Muscle layer of duodenum (tissue), 2 donors: ENCODE measurements around the gene HDAC4.

ENCODE experiments used
- H3K27ac ChIP-seq: one replicate; pipeline ENCODE4 v1.7.0; 2013; ENCODE audit warnings: mild to moderate bottlenecking, low read length
- H3K27me3 ChIP-seq: one replicate; pipeline ENCODE4 v1.7.0; 2013; ENCODE audit warnings: low read depth, mild to moderate bottlenecking, control low read depth, low read length
- H3K36me3 ChIP-seq, 2 donors: one replicate each; pipeline ENCODE4 v1.7.0; 2013; ENCODE audit warnings: low read length in 2 of 2, control low read depth in 1 of 2, mild to moderate bottlenecking in 1 of 2; ENCODE audit not compliant: insufficient read depth in 2 of 2, control insufficient read depth in 1 of 2
- H3K4me1 ChIP-seq, 2 donors: one replicate each; pipeline ENCODE4 v1.7.0; 2013; ENCODE audit warnings: low read length in 2 of 2, mild to moderate bottlenecking in 2 of 2, control low read depth in 1 of 2, moderate library complexity in 1 of 2; ENCODE audit not compliant: insufficient read depth in 2 of 2, control insufficient read depth in 1 of 2
- H3K4me3 ChIP-seq, 2 donors: one replicate each; pipeline ENCODE4 v1.7.0; 2013; ENCODE audit warnings: low read length in 2 of 2, low read depth in 1 of 2, mild to moderate bottlenecking in 1 of 2
- H3K9me3 ChIP-seq, 2 donors: one replicate each; pipeline ENCODE4 v1.7.0; 2013; ENCODE audit warnings: low read length in 2 of 2, control low read depth in 1 of 2, mild to moderate bottlenecking in 1 of 2; ENCODE audit not compliant: control insufficient read depth in 1 of 2
- donor health status: healthy.

Gene HDAC4

GRCh38 chr2:239104800-239105199 is 296.0 kb downstream of the HDAC4 start:
- Histone ChIP-seq H3K4me3 (no peak overlapping the region), H3K27me3 (no peaks in the 10 kb centered on the region), H3K36me3 (peaks cover 48 to 91% of the 10 kb centered on the region in 2 donors), H3K27ac (no peak overlapping the region), H3K9me3 (no peaks in the 10 kb centered on the region), H3K4me1 (no peaks in the 10 kb centered on the region)

- H3K36me3 ChIP-seq: peaks cover 52 to 90% of the 10 kb centered on the region in 2 donors
- no peaks in the 10 kb centered on the region for H3K4me1 ChIP-seq
- no peaks in the 10 kb centered on the region for H3K27me3 ChIP-seq
- no peak overlapping the region for H3K4me3 ChIP-seq
- H3K9me3 ChIP-seq: no peaks in the 10 kb centered on the region
- H3K27ac ChIP-seq: no peak overlapping the region
These were observed 297.4 kb downstream of the HDAC4 start for GRCh38 chr2:239103125-239104098.

- Histone ChIP-seq H3K4me3 (no peak overlapping the region), H3K27me3 (no peaks in the 10 kb centered on the region), H3K27ac (no peak overlapping the region), H3K9me3 (no peaks in the 10 kb centered on the region), H3K4me1 (no peaks in the 10 kb centered on the region), H3K36me3 (peaks cover 41 to 88% of the 10 kb centered on the region in 2 donors)
These were observed 298.6 kb downstream of the HDAC4 start for GRCh38 chr2:239102266-239102665.

GRCh38 chr2:239101807-239102206 is 299.0 kb downstream of the HDAC4 start:
- Histone ChIP-seq H3K4me3 (no peak overlapping the region), H3K36me3 (peaks cover 41 to 88% of the 10 kb centered on the region in 2 donors), H3K27ac (no peak overlapping the region), H3K4me1 (no peaks in the 10 kb centered on the region), H3K9me3 (no peaks in the 10 kb centered on the region), H3K27me3 (no peaks in the 10 kb centered on the region)

GRCh38 chr2:239101071-239101470 is 299.7 kb downstream of the HDAC4 start:
- Histone ChIP-seq H3K36me3 (peaks cover 41 to 83% of the 10 kb centered on the region in 2 donors), H3K4me1 (no peaks in the 10 kb centered on the region), H3K27me3 (no peaks in the 10 kb centered on the region), H3K4me3 (no peak overlapping the region), H3K27ac (no peak overlapping the region), H3K9me3 (no peaks in the 10 kb centered on the region)

- H3K27ac ChIP-seq: no peak overlapping the region
- H3K36me3 ChIP-seq: peaks cover 34 to 78% of the 10 kb centered on the region in 2 donors
- no peak overlapping the region for H3K4me3 ChIP-seq
- no peaks in the 10 kb centered on the region for H3K9me3 ChIP-seq
- no peaks in the 10 kb centered on the region for H3K4me1 ChIP-seq
- no peaks in the 10 kb centered on the region for H3K27me3 ChIP-seq
These were observed 301.3 kb downstream of the HDAC4 start for GRCh38 chr2:239099474-239099873.

GRCh38 chr2:239098288-239098970 is 302.4 kb downstream of the HDAC4 start:
- Histone ChIP-seq H3K27ac (no peak overlapping the region), H3K36me3 (peaks cover 37 to 73% of the 10 kb centered on the region in 2 donors), H3K27me3 (no peaks in the 10 kb centered on the region), H3K9me3 (no peaks in the 10 kb centered on the region), H3K4me1 (peaks cover 0 to 8% of the 10 kb centered on the region in 2 donors), H3K4me3 (no peak overlapping the region)

- Histone ChIP-seq H3K36me3 (peaks cover 32 to 72% of the 10 kb centered on the region in 2 donors), H3K4me3 (no peak overlapping the region), H3K4me1 (peaks cover 0 to 9% of the 10 kb centered on the region in 2 donors), H3K9me3 (no peaks in the 10 kb centered on the region), H3K27me3 (no peaks in the 10 kb centered on the region), H3K27ac (no peak overlapping the region)
These were observed 303.5 kb downstream of the HDAC4 start for GRCh38 chr2:239097428-239097696.

GRCh38 chr2:239096676-239097427 is 304.0 kb downstream of the HDAC4 start:
- no peaks in the 10 kb centered on the region for H3K27me3 ChIP-seq

GRCh38 chr2:239095460-239096081 is 305.2 kb downstream of the HDAC4 start:
- Histone ChIP-seq H3K27ac (no peak overlapping the region), H3K4me3 (no peak overlapping the region), H3K4me1 (peaks cover 0 to 9% of the 10 kb centered on the region in 2 donors), H3K36me3 (peaks cover 28 to 68% of the 10 kb centered on the region in 2 donors), H3K27me3 (no peaks in the 10 kb centered on the region), H3K9me3 (no peaks in the 10 kb centered on the region)

More at GRCh38 chr2:239096676-239097427, 304.0 kb downstream of the HDAC4 start:
- Histone ChIP-seq H3K4me1 (peaks cover 0 to 9% of the 10 kb centered on the region in 2 donors), H3K27ac (no peak overlapping the region), H3K4me3 (no peak overlapping the region), H3K9me3 (no peaks in the 10 kb centered on the region), H3K36me3 (peaks cover 29 to 71% of the 10 kb centered on the region in 2 donors)
